GM12878 (cell line): ENCODE measurements around the gene ARPC5L. TPM values are rescaled to one million over a fixed set of nuclear protein-coding genes. Genes with fewer than 3 reads are reported as not detected.
A peak's percentile ranks its signal among the peaks of the same experiment; 100 is the strongest.

Experiments
- ATAC-seq: fragments of 200-7000 bp; cut with Tn5 transposase; 3 replicates; pipeline ENCODE4 v1.9.1; 2020; ENCODE audit warnings: mild to moderate bottlenecking, moderate library complexity
- BruUV-seq: library from RNA; stranded (reverse); fragments of 400-500 nt; replicated peaks from 2 replicates; lab custom pipeline; 2021; lab: Mats Ljungman, UMichigan
- CTCF ChIA-PET: fragments of 300-600 bp; sonication (Branson Sonifier 250); formaldehyde crosslinking; extraction: SDS; loops from one replicate; lab custom pipeline; 2021; ENCODE audit warnings: inconsistent platforms; lab: Yijun Ruan, JAX
- POLR2A ChIA-PET: fragments of 350-600 bp; formaldehyde crosslinking; extraction: SDS; loops from one replicate; lab custom pipeline; 2021; ENCODE audit warnings: inconsistent platforms; lab: Charles Lee
- RAD21 ChIA-PET: fragments of 300-600 bp; sonication (Branson Sonifier 250); formaldehyde crosslinking; loops from one replicate; lab custom pipeline; 2023; ENCODE audit warnings: antibody characterized with exemption; ENCODE audit not compliant: unreplicated experiment; lab: Charles Lee
- SMC1A ChIA-PET: fragments of 300-600 bp; sonication (Branson Sonifier 250); formaldehyde crosslinking; loops from one replicate; lab custom pipeline; 2023; ENCODE audit not compliant: unreplicated experiment, uncharacterized antibody; lab: Charles Lee
- DNase-seq: peaks from one replicate; pipeline ENCODE4 v3.0.0-alpha.2; 2011; ENCODE audit warnings: low read depth, low spot score
- FAIRE-seq: peaks from 3 replicates; lab custom pipeline; 2011; peaks lifted over from hg19 to GRCh38; lab: Jason Lieb, UNC
- H2AFZ ChIP-seq: 2 replicates; pipeline ENCODE4 v1.6.0; 2011; ENCODE audit warnings: low read depth, low read length, control low read depth; ENCODE audit not compliant: control insufficient read depth
- H3K27ac ChIP-seq: 2 replicates; pipeline ENCODE4 v1.5.1; 2011; ENCODE audit warnings: control low read depth; ENCODE audit not compliant: control insufficient read depth, insufficient read depth
- H3K27me3 ChIP-seq, 2 experiments: replicated peaks in 1 of 2; 2 replicates each; pipeline versions ENCODE4 v1.6.0 to v1.6.1; 2011; ENCODE audit warnings: low read length in 1 of 2; ENCODE audit not compliant: control insufficient read depth in 2 of 2, insufficient read depth in 2 of 2
- H3K36me3 ChIP-seq, 2 experiments: 2 replicates each; pipeline ENCODE4 v1.5.1; 2011; ENCODE audit warnings: low read length in 1 of 2; ENCODE audit not compliant: control insufficient read depth in 2 of 2, insufficient read depth in 2 of 2
- H3K4me1 ChIP-seq: 2 replicates; pipeline ENCODE4 v1.6.1; 2011; ENCODE audit warnings: mild to moderate bottlenecking, low read length, moderate library complexity, mixed read lengths; ENCODE audit not compliant: control insufficient read depth, insufficient read depth
- H3K4me2 ChIP-seq: 2 replicates; pipeline ENCODE4 v1.6.0; 2011; ENCODE audit warnings: control low read depth; ENCODE audit not compliant: control insufficient read depth, insufficient read depth
- H3K4me3 ChIP-seq: fragments of 200-600 bp; sonication (generic); 2 replicates; pipeline ENCODE4 v1.5.1; 2016
- H3K79me2 ChIP-seq: 2 replicates; pipeline ENCODE4 v1.6.0; 2011; ENCODE audit warnings: low read length; ENCODE audit not compliant: control insufficient read depth, insufficient read depth
- H3K9ac ChIP-seq: 2 replicates; pipeline ENCODE4 v1.8.0; 2011; ENCODE audit warnings: low read length, control low read depth, mixed read lengths; ENCODE audit not compliant: control insufficient read depth, insufficient read depth
- H3K9me3 ChIP-seq: replicated peaks from 3 replicates; pipeline ENCODE4 v1.5.1; 2011; ENCODE audit warnings: mild to moderate bottlenecking, low read length; ENCODE audit not compliant: control insufficient read depth, insufficient read depth
- H4K20me1 ChIP-seq: 2 replicates; pipeline ENCODE4 v1.6.0; 2011; ENCODE audit not compliant: control insufficient read depth, insufficient read depth
- CREM ChIP-seq: IDR thresholded peaks from 2 replicates; pipeline ENCODE4 v1.6.1; 2014; ENCODE audit warnings: antibody characterized with exemption, low read depth
- DPF2 ChIP-seq: fragments of 450-650 bp; IDR thresholded peaks from 2 replicates; pipeline ENCODE4 v1.6.1; 2017; ENCODE audit warnings: mild to moderate bottlenecking
- E2F8 ChIP-seq: fragments of 450-650 bp; IDR thresholded peaks from 2 replicates; pipeline ENCODE4 v1.6.1; 2018; ENCODE audit warnings: mild to moderate bottlenecking, low read depth, moderate library complexity; ENCODE audit not compliant: partially characterized antibody
- EED ChIP-seq: sonication (generic); IDR thresholded peaks from 2 replicates; pipeline ENCODE4 v1.6.1; 2016; ENCODE audit warnings: antibody characterized with exemption, low read depth
- IKZF2 ChIP-seq, 2 experiments: fragments of 450-650 bp; IDR thresholded peaks; 2 replicates each; pipeline ENCODE4 v1.6.1; 2017; ENCODE audit warnings: mild to moderate bottlenecking in 2 of 2, moderate library complexity in 2 of 2
- LARP7 ChIP-seq: fragments of 450-650 bp; IDR thresholded peaks from 2 replicates; pipeline ENCODE4 v1.6.1; 2017; ENCODE audit warnings: mild to moderate bottlenecking
- MEF2A ChIP-seq: IDR thresholded peaks from 2 replicates; pipeline ENCODE4 v1.6.1; 2011; ENCODE audit warnings: low read depth, mild to moderate bottlenecking, low read length, moderate library complexity; ENCODE audit not compliant: insufficient read depth
- RB1 ChIP-seq: fragments of 450-650 bp; formaldehyde crosslinking; IDR thresholded peaks from 2 replicates; pipeline ENCODE4 v1.6.1; 2017; ENCODE audit warnings: mild to moderate bottlenecking, borderline replicate concordance
- SMAD1 ChIP-seq: fragments of 450-650 bp; IDR thresholded peaks from 2 replicates; pipeline ENCODE4 v1.6.1; 2018; ENCODE audit warnings: mild to moderate bottlenecking, low read depth; ENCODE audit not compliant: partially characterized antibody
- SMARCA5 ChIP-seq: fragments of 450-650 bp; IDR thresholded peaks from 2 replicates; pipeline ENCODE4 v1.6.1; 2017; ENCODE audit warnings: mild to moderate bottlenecking
- SP1 ChIP-seq: IDR thresholded peaks from one replicate; pipeline ENCODE4 v1.6.1; 2011; ENCODE audit warnings: low read depth, low read length
- TCF3 ChIP-seq: IDR thresholded peaks from 2 replicates; pipeline ENCODE4 v1.6.1; 2012; ENCODE audit warnings: low read depth, mild to moderate bottlenecking, low read length, borderline replicate concordance; ENCODE audit not compliant: insufficient read depth
- ZNF207 ChIP-seq: fragments of 450-650 bp; IDR thresholded peaks from 2 replicates; pipeline ENCODE4 v1.6.1; 2014; ENCODE audit warnings: antibody characterized with exemption, mild to moderate bottlenecking, borderline replicate concordance
- ZNF217 ChIP-seq: fragments of 450-650 bp; IDR thresholded peaks from 2 replicates; pipeline ENCODE4 v1.6.1; 2017; ENCODE audit warnings: antibody characterized with exemption, mild to moderate bottlenecking
- ZNF622 ChIP-seq: fragments of 450-650 bp; IDR thresholded peaks from 2 replicates; pipeline ENCODE4 v1.6.1; 2017; ENCODE audit warnings: mild to moderate bottlenecking, inconsistent platforms
- ZNF687 ChIP-seq: fragments of 450-650 bp; IDR thresholded peaks from 2 replicates; pipeline ENCODE4 v1.6.1; 2017; ENCODE audit warnings: mild to moderate bottlenecking, moderate library complexity
- WGBS: methylation state at CpG from one replicate; pipeline ENCODE4 v1.1.6; 2016; ENCODE audit warnings: low lambda C conversion rate; ENCODE audit not compliant: insufficient replicate concordance, insufficient coverage; ENCODE audit errors: missing lambda C conversion rate; 5-methylcytosine and 5-hydroxymethylcytosine counted together
- in situ Hi-C: fragments of 300-500 bp; cut with MboI; formaldehyde crosslinking; loops from 9 replicates; pipeline ENCODE4 v1.14.3; 2018; ENCODE audit warnings: mixed read lengths
- intact Hi-C: fragments of 100-400 bp; cut with micrococcal nuclease; formaldehyde crosslinking; loops from one replicate; pipeline ENCODE4 v1.14.2; 2022; ENCODE audit not compliant: unreplicated experiment
- polyA plus RNA-seq, 11 experiments: library from polyadenylated mRNA; depleted of rRNA in 4 of 11; unstranded in 6 of 11; stranded (reverse) in 5 of 11; fragments of >200 nt; fragmentation: Nextera tagmentation in 4 of 11; fragmentation: Illumina TruSeq in 1 of 11; extraction: Ambion mirVana in 4 of 11; extraction: Trizol in 1 of 11; gene quantifications; 1 replicate in 1 of 11; 2 replicates in 10 of 11; pipeline versions ENCODE4 v1.2.1 to v1.2.3, GENCODE V29; 2011 to 2016; ENCODE audit warnings: inconsistent platforms in 2 of 11, missing spikeins in 2 of 11, low read depth in 1 of 11
- total RNA-seq, 4 experiments: library from RNA; depleted of rRNA in 3 of 4; stranded (reverse); fragments of >200 nt in 3 of 4; fragmentation: Illumina TruSeq in 1 of 4; extraction: Trizol in 1 of 4; gene quantifications; 2 replicates each; pipeline versions ENCODE4 v1.2.1 to v1.2.3, GENCODE V29; 2013 to 2021

The ARPC5L gene
- total and polyA plus RNA-seq, 10 of the 15 experiments (the other 5 are each of a cell fraction or from before 2014, with no cell fraction given), result 42.3 to 207 (median 104) TPM

- Histone ChIP-seq H2AFZ (peak overlapping the region; percentile 57), H3K9me3 (no peaks in the 10 kb centered on the region), H3K4me3 (peak overlapping the region; percentile 94), H3K79me2 (peaks cover 67% of the 10 kb centered on the region), H4K20me1 (peaks cover 1% of the 10 kb centered on the region; the same call in 1 of the 2 replicates), H3K4me1 (peaks cover 17% of the 10 kb centered on the region), H3K9ac (peak overlapping the region; percentile 98), H3K36me3 (peaks cover 5% of the 10 kb centered on the region in 2 experiments), H3K27me3 (no peaks in the 10 kb centered on the region), H3K27ac (peak overlapping the region; percentile 94), H3K4me2 (peak overlapping the region; percentile 73)
- ATAC-seq (peak; percentile 75), FAIRE-seq (peak; percentile 61), DNase-seq (no peak)
- ChIA-PET RAD21 (interaction anchor here (1.4 to 2.3 kb wide), 2 partner anchors 73 to 100 kb away, joined by 4 to 5 read pairs; partner anchors contain the start of gene GOLGA1), CTCF (interaction anchor here (0.8 to 0.9 kb wide), 2 partner anchors 15 to 25 kb away, joined by 3 read pairs; partner anchors contain the start of gene WDR38), POLR2A (interaction anchor here (1.3 kb wide), 1 partner anchor 71 kb away, joined by 3 read pairs; no protein-coding TSS in a partner anchor), SMC1A (interaction anchor here (4.1 kb wide), 1 partner anchor 7 kb away, joined by 37 read pairs; the partner anchor contains the start of genes ARPC5L and RPL35)
- under 1% methylated on average over 96 of the region's 101 CpGs for WGBS
- BruUV-seq, result TSS peak; percentile 96
- intact Hi-C loops (loop anchor here (10.0 kb wide), 2 partner anchors 506 to 766 kb away; no protein-coding TSS in a partner anchor), in situ Hi-C loops (loop anchor here (25.0 kb wide), 1 partner anchor 1956 kb away; the partner anchor contains the start of genes RC3H2 and ZBTB6)
- no peak for TF ChIP-seq E2F8
- peak in 1 of 2 experiments; percentile 37; a peak in 1 of 4 replicates for TF ChIP-seq IKZF2 (IDR thresholded peaks at IDR 0.05)
- TF ChIP-seq LARP7, result peak; percentile 91; the same call in 1 of the 2 replicates
- TF ChIP-seq RB1, result no peak; the same call in 1 of the 2 replicates
- peak; percentile 67 for TF ChIP-seq SP1
- no peak; the same call in 1 of the 2 replicates for TF ChIP-seq SMARCA5
- TF ChIP-seq MEF2A, result peak; percentile 64; the same call in 1 of the 2 replicates
- no peak for TF ChIP-seq SMAD1
- no peak for TF ChIP-seq ZNF622
- TF ChIP-seq EED, result no peak
- TF ChIP-seq ZNF207, result peak; percentile 20; the same call in 1 of the 2 replicates
- peak; percentile 66; the same call in 1 of the 2 replicates for TF ChIP-seq DPF2
- peak; percentile 26 for TF ChIP-seq CREM
- peak; percentile 46; the same call in 1 of the 2 replicates for TF ChIP-seq ZNF217
- TF ChIP-seq ZNF687, result peak; percentile 62; the same call in 1 of the 2 replicates
- peak; percentile 93 for TF ChIP-seq TCF3
These were observed 6.9 kb downstream of the ARPC5L start for GRCh38 chr9:124868511-124869465.
